Left colon (tissue), 2 donors: Measurements from ENCODE around the gene PIGQ. TPM values are rescaled to one million over a fixed set of nuclear protein-coding genes. Genes with fewer than 3 reads are reported as not detected.

Source experiments
- ATAC-seq: fragments of 200-7000 bp; cut with Tn5 transposase; one replicate; pipeline ENCODE4 v1.9.1; 2020; ENCODE audit warnings: mild to moderate bottlenecking, moderate library complexity
- DNase-seq, 2 donors: peaks; one replicate each; pipeline ENCODE4 v3.0.0-alpha.2; 2020
- intact Hi-C, 2 donors: fragments of 100-400 bp; cut with DNase I in 1 of 2; cut with micrococcal nuclease in 1 of 2; formaldehyde crosslinking; loops; one replicate each; pipeline versions ENCODE4 v1.11.2 to v1.14.0; 2022; cut with DNase I, micrococcal nuclease
- total RNA-seq, 2 donors: library from RNA; stranded (reverse); fragmentation: NEBNext Ultra II Directional; extraction: Animal tissue kit (Norgen Biotek cat#: 25700); gene quantifications; one replicate each; pipeline ENCODE4 v1.2.1, GENCODE V29; 2021
- donor health status: DM: no; HTN: no; CAD: no.
- donor health status: DM: yes; HTN: yes; CAD: no.

The PIGQ gene
- total RNA-seq, 2 donors from 2014 or later = 37.6 to 39.5 TPM

- DNase-seq (no peak), ATAC-seq (no peak)
- intact Hi-C loops = no loop called here
Measured at GRCh38 chr16:552171-552570, 17.6 kb upstream of the PIGQ start.

- DNase-seq (no peak), ATAC-seq (no peak)
- intact Hi-C loops = no loop called here
Measured at GRCh38 chr16:553601-554296, 16.0 kb upstream of the PIGQ start.

- no peak for DNase-seq
Measured at GRCh38 chr16:554297-554621, 15.5 kb upstream of the PIGQ start.

GRCh38 chr16:554640-555365 lies 15.0 kb upstream of the PIGQ start:
- peak in 1 of 2 donors; percentile 42 for DNase-seq
- intact Hi-C loops = no loop called here
- ATAC-seq = peak; percentile 62

More at GRCh38 chr16:554297-554621, 15.5 kb upstream of the PIGQ start:
- ATAC-seq = no peak
- intact Hi-C loops = no loop called here

- ATAC-seq = no peak
- intact Hi-C loops = no loop called here
Measured at GRCh38 chr16:555528-556473, 14.0 kb upstream of the PIGQ start.

GRCh38 chr16:556474-557173 lies 13.1 kb upstream of the PIGQ start:
- intact Hi-C loops = no loop called here
- DNase-seq = no peak
- ATAC-seq = no peak

More at GRCh38 chr16:555528-556473, 14.0 kb upstream of the PIGQ start:
- no peak for DNase-seq

- intact Hi-C loops = no loop called here
- DNase-seq (no peak), ATAC-seq (no peak)
Measured at GRCh38 chr16:557463-558297, 12.1 kb upstream of the PIGQ start.

GRCh38 chr16:558298-559020 lies 11.3 kb upstream of the PIGQ start:
- intact Hi-C loops = no loop called here
- peak; percentile 54 for ATAC-seq
- no peak for DNase-seq

GRCh38 chr16:559021-559380 lies 10.8 kb upstream of the PIGQ start:
- intact Hi-C loops = no loop called here
- ATAC-seq (no peak), DNase-seq (no peak)

GRCh38 chr16:559411-560203 lies 10.2 kb upstream of the PIGQ start:
- no peak for ATAC-seq
- intact Hi-C loops = no loop called here

GRCh38 chr16:560204-560700 lies 9.5 kb upstream of the PIGQ start, which contains the start of gene PRR35:
Gene PRR35, plus strand, starts transcription at chr16:560394. Its CDS starts 2,901 bp downstream, at chr16:563295.
- DNase-seq = no peak
- intact Hi-C loops = no loop called here

More at GRCh38 chr16:559411-560203, 10.2 kb upstream of the PIGQ start:
- no peak for DNase-seq

GRCh38 chr16:560701-561412 lies 8.9 kb upstream of the PIGQ start:
- ATAC-seq (no peak), DNase-seq (no peak)
- intact Hi-C loops = no loop called here

More at GRCh38 chr16:560204-560700, 9.5 kb upstream of the PIGQ start, which contains the start of gene PRR35:
- no peak for ATAC-seq

GRCh38 chr16:561413-561794 lies 8.4 kb upstream of the PIGQ start:
- no peak for ATAC-seq
- intact Hi-C loops = no loop called here
- DNase-seq = no peak

- no peak for ATAC-seq
- intact Hi-C loops = no loop called here
Measured at GRCh38 chr16:561957-562938, 7.5 kb upstream of the PIGQ start.

More at GRCh38 chr16:561957-562938, 7.5 kb upstream of the PIGQ start:
- no peak for DNase-seq
